ENCODE results near the gene UGDH. TPM values are rescaled to one million over a fixed set of nuclear protein-coding genes. Genes with fewer than 3 reads are reported as not detected.

The UGDH gene
- total RNA-seq, 1 donor from 2014 or later, result 47.7 TPM

- ATAC-seq, result no peak
- H3K36me3 ChIP-seq, result peaks cover 53% of the 10 kb centered on the region
Measured at GRCh38 chr4:39497909-39498726, 29.1 kb downstream of the UGDH start.

GRCh38 chr4:39495446-39496213 is 31.6 kb downstream of the UGDH start:
- DNase-seq, result no peak
- Histone ChIP-seq H3K27me3 (ENCODE audit: low read depth) (no peaks in the 10 kb centered on the region), H3K36me3 (peaks cover 28% of the 10 kb centered on the region), H3K27ac (no peak overlapping the region), H3K4me1 (no peaks in the 10 kb centered on the region), H3K4me3 (no peak overlapping the region), H3K9me3 (no peaks in the 10 kb centered on the region)
- TF ChIP-seq CTCF (IDR thresholded peaks at IDR 0.05), result no peak
- ATAC-seq, result no peak
- intact Hi-C loops (cut with DNase I), result no loop called here

More at GRCh38 chr4:39497909-39498726, 29.1 kb downstream of the UGDH start:
- Histone ChIP-seq H3K27me3 (ENCODE audit: low read depth) (no peaks in the 10 kb centered on the region), H3K9me3 (no peaks in the 10 kb centered on the region), H3K4me3 (no peak overlapping the region), H3K27ac (no peak overlapping the region), H3K4me1 (no peaks in the 10 kb centered on the region)
- intact Hi-C loops (cut with DNase I), result no loop called here
- DNase-seq, result no peak
- no peak for TF ChIP-seq CTCF (IDR thresholded peaks at IDR 0.05)

GRCh38 chr4:39494354-39494753 is 32.9 kb downstream of the UGDH start:
- no peak for ATAC-seq
- H3K4me3 ChIP-seq, result no peak overlapping the region
- no peaks in the 10 kb centered on the region for H3K4me1 ChIP-seq
- no peak overlapping the region for H3K27ac ChIP-seq
- H3K27me3 ChIP-seq (ENCODE audit: low read depth), result no peaks in the 10 kb centered on the region
- intact Hi-C loops (cut with DNase I), result no loop called here
- H3K9me3 ChIP-seq, result no peaks in the 10 kb centered on the region
- peaks cover 17% of the 10 kb centered on the region for H3K36me3 ChIP-seq
- TF ChIP-seq CTCF (IDR thresholded peaks at IDR 0.05), result no peak
- DNase-seq, result no peak

- DNase-seq, result no peak
- no peak for ATAC-seq
- no peak overlapping the region for H3K27ac ChIP-seq
- intact Hi-C loops (cut with DNase I), result no loop called here
- no peaks in the 10 kb centered on the region for H3K9me3 ChIP-seq
- H3K4me1 ChIP-seq, result no peaks in the 10 kb centered on the region
- no peak overlapping the region for H3K4me3 ChIP-seq
- no peaks in the 10 kb centered on the region for H3K27me3 ChIP-seq (ENCODE audit: low read depth)
- no peaks in the 10 kb centered on the region for H3K36me3 ChIP-seq
- no peak for TF ChIP-seq CTCF (IDR thresholded peaks at IDR 0.05)
Measured at GRCh38 chr4:39490322-39490721, 36.9 kb downstream of the UGDH start.

GRCh38 chr4:39486221-39486804 is 40.9 kb downstream of the UGDH start:
- Histone ChIP-seq H3K27me3 (ENCODE audit: low read depth) (no peaks in the 10 kb centered on the region), H3K4me3 (no peak overlapping the region), H3K9me3 (no peaks in the 10 kb centered on the region), H3K36me3 (no peaks in the 10 kb centered on the region), H3K27ac (no peak overlapping the region), H3K4me1 (no peaks in the 10 kb centered on the region)
- DNase-seq (no peak), ATAC-seq (peak; percentile 12 to 52)
- no peak for TF ChIP-seq CTCF (IDR thresholded peaks at IDR 0.05)
- intact Hi-C loops (cut with DNase I), result no loop called here
